GM21786 (cell line): ENCODE data around the gene TMEM150A.
"Not testable (repeated sequence)": the region's sequence is repeated elsewhere in the genome, so short reads cannot be mapped to it uniquely, and the experiment has no call there.

Experiments used
- ATAC-seq: cut with Tn5 transposase; IDR thresholded peaks from one replicate; pipeline ENCODE4 v1.9.1; 2021; ENCODE audit not compliant: unreplicated experiment

The TMEM150A gene

DNA sequence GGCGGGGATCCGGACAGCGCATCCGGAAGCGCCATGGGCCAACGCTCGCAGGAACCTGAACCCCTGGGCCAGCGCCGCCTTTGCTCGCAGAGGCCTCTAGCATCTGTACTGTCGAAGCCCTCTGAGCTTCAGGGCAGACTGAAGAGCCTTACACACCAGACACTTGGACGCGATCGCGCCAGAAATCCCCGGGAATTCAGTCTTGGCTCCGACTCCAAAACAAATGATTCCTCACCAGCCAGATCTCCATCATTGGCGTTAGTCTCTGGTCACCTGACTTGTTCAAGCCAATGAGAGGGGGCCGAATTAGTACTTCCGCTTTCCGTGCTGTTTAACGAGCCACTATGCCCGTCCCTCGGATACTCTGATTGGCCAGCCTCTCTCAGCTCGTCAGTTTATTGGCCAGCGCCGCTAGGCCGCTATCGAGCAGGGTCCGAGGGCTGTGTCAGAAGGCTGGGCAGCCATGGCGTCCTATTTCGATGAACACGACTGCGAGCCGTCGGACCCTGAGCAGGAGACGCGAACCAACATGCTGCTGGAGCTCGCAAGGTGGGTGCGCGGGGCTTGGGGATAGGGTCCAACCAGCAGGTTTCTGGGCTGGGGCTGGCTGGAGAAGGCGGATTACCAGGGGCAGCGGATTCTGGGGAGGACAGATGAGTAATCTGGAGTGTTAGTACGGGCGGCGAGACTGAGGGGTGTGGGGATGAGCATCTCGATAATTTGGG is 7.0 kb downstream of the TMEM150A start, which contains the start of gene RNF181:
Gene RNF181, plus strand, starts transcription at position 445 of the 725 bp plus-strand sequence. Its CDS starts 19 bp downstream, at position 464.
- peak; percentile 99 for ATAC-seq

DNA sequence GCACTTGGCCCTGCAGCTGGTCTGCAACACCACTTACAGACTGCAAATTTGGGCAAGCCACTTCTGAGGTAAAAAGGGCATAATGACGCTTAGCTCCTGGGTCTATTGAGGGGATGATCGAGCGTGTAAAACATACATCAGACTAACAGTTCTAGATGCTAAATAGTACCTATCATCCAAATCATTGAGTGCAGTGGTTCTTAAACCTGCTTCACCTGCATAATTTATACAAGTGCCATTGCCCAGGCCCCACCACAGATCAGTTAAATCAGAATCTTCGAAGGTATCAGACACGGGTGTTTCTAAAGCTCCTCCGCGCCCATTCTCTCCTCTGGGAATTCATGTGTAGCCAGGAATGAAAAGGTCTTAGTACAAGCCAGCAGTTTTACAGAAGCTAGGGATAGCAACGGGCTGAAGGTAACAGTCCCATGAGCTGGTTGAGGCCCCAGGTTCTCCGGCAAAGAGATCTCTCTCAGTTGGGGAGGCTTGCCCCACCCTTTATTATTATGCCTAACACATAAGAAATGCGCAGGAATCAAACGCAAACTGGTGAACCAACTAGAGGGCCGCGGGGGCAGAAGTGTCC is 7.7 kb downstream of the TMEM150A start:
- no peak for ATAC-seq

- ATAC-seq, result no peak
These were observed 9.5 kb downstream of the TMEM150A start for GRCh38 chr2:85593023-85593422.

DNA sequence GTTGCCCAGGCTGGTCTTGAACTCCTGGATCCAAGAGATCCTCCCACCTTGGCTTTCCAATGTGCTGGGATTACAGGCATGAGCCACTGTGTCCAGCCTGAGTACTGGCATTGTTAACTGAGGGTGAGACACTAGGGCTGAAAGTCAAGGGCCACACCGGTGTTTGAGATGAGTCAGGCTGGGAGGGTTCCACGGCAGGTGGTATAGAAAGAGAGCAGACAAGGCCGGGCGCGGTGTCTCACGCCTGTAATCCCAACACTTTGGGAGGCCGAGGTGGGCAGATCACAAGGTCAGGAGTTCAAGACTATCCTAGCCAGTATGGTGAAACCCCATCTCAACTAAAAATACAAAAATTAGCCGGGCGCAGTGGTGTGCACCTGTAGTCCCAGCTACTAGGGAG is 10.2 kb downstream of the TMEM150A start:
- not testable (repeated sequence) for ATAC-seq

DNA sequence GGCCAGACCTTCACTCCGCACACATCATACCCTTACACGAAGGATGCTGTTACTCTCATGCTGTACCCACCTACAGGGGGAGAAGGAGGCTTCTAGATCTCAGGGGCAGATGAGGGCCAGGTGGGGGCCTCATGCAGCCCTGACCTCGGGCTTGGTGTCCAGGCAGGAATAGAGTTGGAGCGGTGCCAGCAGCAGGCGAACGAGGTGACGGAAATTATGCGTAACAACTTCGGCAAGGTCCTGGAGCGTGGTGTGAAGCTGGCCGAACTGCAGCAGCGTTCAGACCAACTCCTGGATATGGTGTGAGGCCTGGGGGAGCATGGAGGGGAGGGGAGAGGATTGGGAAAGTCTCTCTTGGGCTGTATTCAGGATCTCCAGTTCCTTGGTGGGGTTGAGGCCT is 10.9 kb downstream of the TMEM150A start:
- ATAC-seq, result no peak

DNA sequence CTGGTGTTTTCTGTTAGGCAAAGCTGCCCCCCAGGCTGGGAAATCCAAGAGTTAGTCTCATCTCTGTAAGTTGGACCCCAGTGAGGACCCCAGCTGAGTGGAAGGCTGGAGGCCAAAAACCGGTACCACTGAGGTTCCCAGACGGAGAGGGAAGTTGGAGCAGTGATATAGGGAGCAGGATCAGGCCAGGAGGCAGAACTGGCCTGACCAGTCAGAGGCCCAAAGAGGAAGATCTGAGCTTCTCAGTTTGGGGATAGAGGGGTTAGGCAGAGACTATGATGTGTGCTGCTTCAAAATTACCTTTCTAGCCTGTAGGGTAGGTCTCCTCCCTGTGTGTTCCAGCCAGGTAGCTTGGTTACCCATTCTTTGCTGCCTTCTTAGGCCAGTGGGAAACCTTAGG is 11.5 kb downstream of the TMEM150A start:
- no peak for ATAC-seq

DNA sequence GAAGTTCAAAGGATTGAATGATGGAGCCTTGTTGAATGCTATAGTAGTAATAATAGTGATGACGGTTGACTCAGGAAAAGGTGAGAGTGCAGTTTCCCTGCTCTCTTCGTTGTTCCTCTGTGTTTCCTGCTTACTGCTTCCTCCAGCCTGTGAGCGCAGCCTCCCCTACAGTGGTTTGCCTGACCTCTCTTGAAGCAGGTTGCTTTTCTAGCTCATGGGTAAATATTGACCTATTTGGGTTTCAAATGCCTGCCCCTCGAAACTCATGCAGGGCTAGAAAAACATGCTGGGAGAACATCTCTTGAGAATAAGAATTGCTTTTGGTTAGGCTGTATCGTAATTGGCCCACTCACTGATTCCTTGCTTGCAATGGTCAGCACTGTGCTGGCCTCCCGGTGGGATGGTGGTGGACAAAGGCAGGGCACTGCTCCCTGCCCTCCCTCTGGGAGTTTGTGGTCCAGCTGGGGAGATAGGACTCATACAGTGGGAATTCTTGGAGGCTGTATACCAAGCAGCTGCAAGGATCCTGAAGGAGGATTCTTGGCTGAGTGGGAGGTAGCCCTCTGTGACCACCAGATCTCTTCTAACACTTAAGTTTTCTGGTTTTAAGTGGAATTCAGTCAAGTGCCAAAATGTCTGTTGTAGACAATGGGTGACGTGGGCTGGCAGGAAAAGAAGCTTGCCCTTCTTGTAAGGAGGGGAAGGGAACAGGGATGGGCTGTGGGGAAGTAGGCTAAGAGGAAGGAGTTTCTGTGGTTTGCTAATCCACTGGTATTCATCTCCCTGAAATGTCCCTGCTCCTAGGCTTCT is 12.3 kb downstream of the TMEM150A start:
- ATAC-seq, result no peak

GRCh38 chr2:85589181-85589580 is 13.3 kb downstream of the TMEM150A start:
- ATAC-seq, result no peak

GRCh38 chr2:85588645-85589044 is 13.9 kb downstream of the TMEM150A start:
- no peak for ATAC-seq

DNA sequence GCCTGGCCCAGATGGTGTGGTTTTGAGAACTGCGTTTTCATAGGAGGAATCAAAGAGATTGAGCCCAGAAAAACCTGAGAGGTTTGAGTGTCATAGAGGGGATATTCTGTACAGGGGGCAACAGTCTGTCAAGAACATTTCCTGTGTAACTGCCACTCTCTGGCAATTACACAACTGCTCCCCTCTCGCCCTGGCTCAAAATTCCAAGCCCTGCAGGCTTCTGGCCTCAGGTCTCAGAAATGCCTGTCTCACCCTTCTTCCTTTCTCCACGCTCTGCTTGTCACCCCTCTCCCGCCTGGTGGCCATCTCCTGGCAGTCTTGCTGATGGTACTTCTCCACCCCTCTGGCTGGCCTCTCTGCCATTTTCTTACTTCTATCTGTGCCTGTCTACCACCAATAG is 14.3 kb downstream of the TMEM150A start:
- no peak for ATAC-seq

GRCh38 chr2:85585781-85586105 is 16.8 kb downstream of the TMEM150A start:
- ATAC-seq, result no peak

- ATAC-seq, result peak; percentile 54
These were observed 17.4 kb downstream of the TMEM150A start for GRCh38 chr2:85584857-85585780.

DNA sequence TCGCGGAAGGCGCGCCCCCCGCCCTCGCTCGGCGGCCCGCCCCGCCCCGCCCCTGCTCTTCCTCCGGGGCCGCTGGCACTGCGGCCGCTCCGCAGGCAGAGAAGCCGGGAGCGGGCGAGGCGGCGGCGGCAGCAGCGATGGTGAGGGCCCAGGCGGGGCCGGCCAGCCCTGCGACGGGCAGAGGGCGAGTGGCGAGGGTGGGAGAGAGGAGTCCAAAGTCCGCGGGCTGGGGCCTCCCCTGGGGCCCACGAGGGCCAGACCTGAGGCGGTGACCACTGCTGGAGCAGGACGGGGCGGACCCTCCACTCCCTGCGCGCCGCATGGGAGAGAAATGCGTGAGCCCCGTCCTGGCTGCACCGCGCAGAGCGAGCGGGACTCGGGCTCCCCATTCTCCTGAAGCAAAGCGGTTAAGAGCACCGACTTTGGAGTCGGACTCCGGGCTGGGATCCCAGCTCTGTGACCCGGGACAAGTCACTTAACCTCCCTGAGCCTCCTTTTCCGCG is 18.1 kb downstream of the TMEM150A start, which contains the start of gene VAMP5:
Gene VAMP5, plus strand, starts transcription at position 78 of the 503 bp plus-strand sequence. Its CDS starts 60 bp downstream, at position 138.
- peak; percentile 24 for ATAC-seq

DNA sequence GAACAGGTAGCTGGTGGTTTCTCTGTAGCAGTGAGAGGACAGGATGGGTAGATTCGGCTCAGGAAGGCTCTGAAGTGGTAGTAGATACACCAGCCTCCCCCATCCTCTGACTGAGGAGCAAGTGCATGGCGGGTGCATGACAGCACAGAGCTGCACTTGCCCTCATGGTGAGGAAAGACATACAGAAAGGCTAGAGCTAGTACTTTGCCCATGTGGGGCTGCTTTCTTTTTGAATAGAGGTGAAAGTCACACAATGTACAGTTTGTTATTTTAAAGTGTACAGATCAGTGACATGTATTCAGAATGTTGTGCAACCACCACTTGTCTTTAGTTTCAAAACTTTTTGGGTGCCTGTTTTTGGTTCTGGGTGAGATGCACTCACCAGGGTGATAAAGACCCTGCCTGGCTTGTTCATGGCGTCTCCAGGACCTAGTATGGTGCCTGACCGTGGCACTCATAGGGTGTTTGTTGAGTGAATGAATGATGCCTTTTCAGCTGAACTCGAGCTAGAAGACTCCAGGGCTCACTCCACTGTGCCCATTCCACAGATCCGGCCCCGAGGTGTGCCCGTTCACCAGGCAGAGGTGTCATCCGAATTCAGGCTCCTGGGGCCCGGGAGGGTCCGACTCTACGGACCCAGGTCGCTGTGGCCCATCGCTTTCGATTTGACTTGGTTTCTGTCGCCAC is 18.7 kb downstream of the TMEM150A start:
- peak; percentile 51 for ATAC-seq

GRCh38 chr2:85582492-85582891 is 20.0 kb downstream of the TMEM150A start:
- ATAC-seq, result no peak

DNA sequence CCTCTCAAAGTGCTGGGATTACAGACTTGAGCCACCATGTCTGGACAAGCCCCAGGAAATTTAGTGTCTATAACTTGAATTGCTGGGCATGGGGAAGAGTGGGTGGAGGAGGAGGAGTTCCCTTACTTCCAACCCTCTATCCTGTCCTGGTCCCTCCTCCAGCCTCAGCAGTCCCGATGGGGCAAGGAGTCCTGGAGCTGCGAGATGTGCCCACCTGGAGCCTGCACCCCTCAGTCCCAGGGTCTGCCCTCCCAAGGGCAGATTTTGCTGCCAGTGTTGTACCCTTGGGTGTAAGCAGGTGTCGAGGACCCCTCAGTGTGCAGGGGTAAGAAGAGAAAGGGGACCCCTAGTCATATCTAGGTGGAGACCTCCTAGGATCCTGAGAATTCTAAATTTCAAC is 22.3 kb downstream of the TMEM150A start:
- ATAC-seq, result no peak

DNA sequence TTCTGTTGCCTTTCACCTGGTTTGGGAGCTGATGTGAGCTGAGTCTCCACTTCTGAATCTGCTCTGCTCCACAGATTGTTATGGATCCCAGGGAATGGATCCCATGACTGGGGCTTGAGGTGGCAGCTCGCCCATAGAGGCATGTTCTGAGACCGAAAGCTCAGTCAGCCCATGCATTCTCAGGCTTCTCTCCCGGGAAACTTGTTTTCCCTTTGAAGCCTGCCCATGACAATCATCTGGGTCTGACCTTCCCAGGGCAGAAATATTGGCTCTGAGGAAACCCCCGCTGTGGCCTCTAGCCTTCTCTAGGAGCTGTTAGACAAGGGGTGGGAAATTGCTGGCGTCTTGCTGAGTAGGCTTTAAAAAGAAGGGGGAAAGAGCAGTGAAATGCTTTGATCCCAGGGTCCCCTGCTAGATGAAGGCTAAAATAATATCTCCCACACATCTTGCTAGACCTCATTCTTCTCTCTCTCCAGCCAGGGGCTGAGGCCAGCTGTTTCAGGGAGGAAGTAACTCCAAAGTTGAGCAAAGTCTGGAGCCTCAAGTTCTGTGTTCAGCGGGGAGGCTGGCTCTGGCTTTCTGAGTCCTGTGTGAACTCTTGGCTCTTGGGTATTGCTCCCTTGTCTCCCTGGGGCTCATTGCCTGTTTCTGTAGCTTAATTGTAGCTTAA is 23.1 kb downstream of the TMEM150A start:
- ATAC-seq, result no peak

GRCh38 chr2:85578243-85579180 is 24.0 kb downstream of the TMEM150A start:
- peak; percentile 50 for ATAC-seq
